HEK293 (cell line): ENCODE measurements around the gene BAK1.
A peak's percentile ranks its signal among the peaks of the same experiment; 100 is the strongest.

ENCODE experiments used
- CTCF ChIP-seq: fragments of 450-650 bp; formaldehyde crosslinking; IDR thresholded peaks from 2 replicates; pipeline ENCODE4 v1.5.1; 2016; ENCODE audit warnings: missing biosample characterization, missing genetic modification characterization
- EGR2 ChIP-seq: fragments of 450-650 bp; formaldehyde crosslinking; IDR thresholded peaks from 2 replicates; pipeline ENCODE4 v1.5.1; 2016; ENCODE audit warnings: low read depth, missing biosample characterization, missing genetic modification characterization
- HIC1 ChIP-seq: fragments of 450-650 bp; formaldehyde crosslinking; IDR thresholded peaks from 2 replicates; pipeline ENCODE4 v1.5.1; 2016; ENCODE audit warnings: missing biosample characterization, missing genetic modification characterization
- HOXA7 ChIP-seq: sonication (generic); formaldehyde crosslinking; IDR thresholded peaks from 2 replicates; pipeline ENCODE4 v1.8.1; 2022; ENCODE audit warnings: missing genetic modification reagents, borderline replicate concordance
- MEIS1 ChIP-seq: sonication (generic); formaldehyde crosslinking; IDR thresholded peaks from 2 replicates; pipeline ENCODE4 v1.8.1; 2022; ENCODE audit warnings: missing genetic modification reagents, mild to moderate bottlenecking, borderline replicate concordance
- PBX3 ChIP-seq: sonication (generic); formaldehyde crosslinking; IDR thresholded peaks from 2 replicates; pipeline ENCODE4 v1.8.1; 2022; ENCODE audit warnings: mild to moderate bottlenecking, moderate library complexity, missing genetic modification reagents
- ZBTB10 ChIP-seq: fragments of 450-650 bp; formaldehyde crosslinking; IDR thresholded peaks from 2 replicates; pipeline ENCODE4 v1.5.1; 2016; ENCODE audit warnings: missing biosample characterization, missing genetic modification characterization
- ZBTB49 ChIP-seq: fragments of 450-650 bp; formaldehyde crosslinking; IDR thresholded peaks from 2 replicates; pipeline ENCODE4 v1.5.1; 2016; ENCODE audit warnings: missing biosample characterization, missing genetic modification characterization, low read depth
- ZBTB8A ChIP-seq: fragments of 450-650 bp; formaldehyde crosslinking; IDR thresholded peaks from 2 replicates; pipeline ENCODE4 v1.5.1; 2016; ENCODE audit warnings: missing biosample characterization, missing genetic modification characterization
- ZEB2 ChIP-seq: fragments of 450-650 bp; formaldehyde crosslinking; IDR thresholded peaks from 2 replicates; pipeline ENCODE4 v1.5.1; 2016; ENCODE audit warnings: missing biosample characterization, missing genetic modification characterization
- ZIC2 ChIP-seq: fragments of 450-650 bp; formaldehyde crosslinking; IDR thresholded peaks from 2 replicates; pipeline ENCODE4 v1.5.1; 2016; ENCODE audit warnings: missing biosample characterization, missing genetic modification characterization
- ZNF132 ChIP-seq: fragments of 450-650 bp; formaldehyde crosslinking; IDR thresholded peaks from 2 replicates; pipeline ENCODE4 v1.5.1; 2017; ENCODE audit warnings: missing biosample characterization, missing genetic modification characterization, borderline replicate concordance
- ZNF214 ChIP-seq: fragments of 450-650 bp; formaldehyde crosslinking; IDR thresholded peaks from 2 replicates; pipeline ENCODE4 v1.5.1; 2017; ENCODE audit warnings: missing biosample characterization, mild to moderate bottlenecking, missing genetic modification characterization, borderline replicate concordance
- ZNF394 ChIP-seq: fragments of 450-650 bp; formaldehyde crosslinking; IDR thresholded peaks from 2 replicates; pipeline ENCODE4 v1.5.1; 2016; ENCODE audit warnings: missing biosample characterization, missing genetic modification characterization, mild to moderate bottlenecking, moderate library complexity, borderline replicate concordance
- ZNF416 ChIP-seq: fragments of 450-650 bp; formaldehyde crosslinking; IDR thresholded peaks from 2 replicates; pipeline ENCODE4 v1.5.1; 2016; ENCODE audit warnings: missing biosample characterization, missing genetic modification characterization
- ZNF488 ChIP-seq: fragments of 450-650 bp; formaldehyde crosslinking; IDR thresholded peaks from 2 replicates; pipeline ENCODE4 v1.5.1; 2016; ENCODE audit warnings: missing biosample characterization, missing genetic modification characterization
- ZNF513 ChIP-seq: fragments of 450-650 bp; IDR thresholded peaks from 2 replicates; pipeline ENCODE4 v1.5.1; 2018; ENCODE audit warnings: missing biosample characterization, missing genetic modification characterization
- ZNF514 ChIP-seq: fragments of 450-650 bp; formaldehyde crosslinking; IDR thresholded peaks from 2 replicates; pipeline ENCODE4 v1.5.1; 2016; ENCODE audit warnings: missing biosample characterization, missing genetic modification characterization
- ZNF558 ChIP-seq: fragments of 450-650 bp; formaldehyde crosslinking; IDR thresholded peaks from 2 replicates; pipeline ENCODE4 v1.5.1; 2016; ENCODE audit warnings: missing biosample characterization, missing genetic modification characterization
- ZNF561 ChIP-seq: fragments of 450-650 bp; IDR thresholded peaks from 2 replicates; pipeline ENCODE4 v1.5.1; 2018; ENCODE audit warnings: missing biosample characterization, missing genetic modification characterization, borderline replicate concordance
- ZNF621 ChIP-seq: fragments of 450-650 bp; formaldehyde crosslinking; IDR thresholded peaks from 2 replicates; pipeline ENCODE4 v1.5.1; 2017; ENCODE audit warnings: missing biosample characterization, missing genetic modification characterization
- ZNF677 ChIP-seq: fragments of 450-650 bp; IDR thresholded peaks from 2 replicates; pipeline ENCODE4 v1.5.0; 2018; ENCODE audit warnings: missing biosample characterization, mild to moderate bottlenecking, missing genetic modification characterization, moderate library complexity
- ZNF747 ChIP-seq: fragments of 450-650 bp; formaldehyde crosslinking; IDR thresholded peaks from 2 replicates; pipeline ENCODE4 v1.5.1; 2016; ENCODE audit warnings: missing biosample characterization, missing genetic modification characterization
- ZNF76 ChIP-seq: fragments of 450-650 bp; formaldehyde crosslinking; IDR thresholded peaks from 2 replicates; pipeline ENCODE4; 2016; ENCODE audit warnings: low read depth, missing biosample characterization, missing genetic modification characterization, borderline replicate concordance
- ZNF785 ChIP-seq: fragments of 450-650 bp; formaldehyde crosslinking; IDR thresholded peaks from 2 replicates; pipeline ENCODE4 v1.5.1; 2016; ENCODE audit warnings: missing biosample characterization, missing genetic modification characterization

BAK1 gene

GRCh38 chr6:33570806-33571636 is 9.1 kb downstream of the BAK1 start (continued):
- TF ChIP-seq MEIS1 (CRISPR knock-in tag) (no peak), ZNF76 (tag by site-specific recombination) (no peak), ZNF621 (tag by site-specific recombination) (no peak), ZNF394 (peak; percentile 45; the same call in 1 of the 2 replicates), ZNF558 (tag by site-specific recombination) (no peak), ZNF214 (tag by site-specific recombination) (no peak), ZIC2 (peak; percentile 45; the same call in 1 of the 2 replicates), HIC1 (tag by site-specific recombination) (peak; percentile 48; the same call in 1 of the 2 replicates), ZBTB10 (tag by site-specific recombination) (peak; percentile 45; the same call in 1 of the 2 replicates), HOXA7 (CRISPR knock-in tag) (no peak), ZBTB8A (tag by site-specific recombination) (peak; percentile 94), ZNF416 (no peak), ZNF488 (tag by site-specific recombination) (no peak), ZBTB49 (no peak), ZNF785 (no peak), PBX3 (0 out of 2 replicates have a peak, but pooled peaks have one; percentile 15), ZNF132 (tag by site-specific recombination) (no peak), ZEB2 (peak; percentile 68; the same call in 1 of the 2 replicates), CTCF (tag by site-specific recombination) (peak; percentile 49), ZNF677 (no peak), ZNF561 (tag by site-specific recombination) (peak; percentile 100), ZNF747 (no peak), ZNF514 (no peak), EGR2 (tag by site-specific recombination) (peak; percentile 89), ZNF513 (tag by site-specific recombination) (no peak)
